ENCODE data around the gene A2M.

A2M gene

GRCh38 chr12:9034095-9034494 lies 81.6 kb downstream of the A2M start:
- no peak overlapping the region for H3K4me3 ChIP-seq (ENCODE audit: low read depth, low read length)
- H3K9me3 ChIP-seq (ENCODE audit: severe bottlenecking) = no peaks in the 10 kb centered on the region
- H3K27ac ChIP-seq = no peak overlapping the region
- DNase-seq = no peak
- H3K36me3 ChIP-seq = no peaks in the 10 kb centered on the region
- no peak for TF ChIP-seq CTCF (IDR thresholded peaks at IDR 0.05; ENCODE audit: low read depth, low read length)
- H3K27me3 ChIP-seq (ENCODE audit: insufficient read depth, low read depth, severe bottlenecking) = no peaks in the 10 kb centered on the region

GRCh38 chr12:9033265-9033887 lies 82.3 kb downstream of the A2M start:
- no peaks in the 10 kb centered on the region for H3K27me3 ChIP-seq (ENCODE audit: insufficient read depth, low read depth, severe bottlenecking)
- TF ChIP-seq CTCF (IDR thresholded peaks at IDR 0.05; ENCODE audit: low read depth, low read length) = no peak
- H3K4me3 ChIP-seq (ENCODE audit: low read depth, low read length) = no peak overlapping the region
- DNase-seq = no peak
- H3K36me3 ChIP-seq = no peaks in the 10 kb centered on the region
- H3K27ac ChIP-seq = no peak overlapping the region
- no peaks in the 10 kb centered on the region for H3K9me3 ChIP-seq (ENCODE audit: severe bottlenecking)

GRCh38 chr12:9032202-9032964 lies 83.3 kb downstream of the A2M start:
- no peak overlapping the region for H3K27ac ChIP-seq

GRCh38 chr12:9030776-9031175 lies 84.9 kb downstream of the A2M start:
- H3K27ac ChIP-seq = no peak overlapping the region
- H3K4me3 ChIP-seq (ENCODE audit: low read depth, low read length) = no peak overlapping the region
- no peak for TF ChIP-seq CTCF (IDR thresholded peaks at IDR 0.05; ENCODE audit: low read depth, low read length)
- no peak for DNase-seq
- no peaks in the 10 kb centered on the region for H3K27me3 ChIP-seq (ENCODE audit: insufficient read depth, low read depth, severe bottlenecking)
- no peaks in the 10 kb centered on the region for H3K36me3 ChIP-seq
- H3K9me3 ChIP-seq (ENCODE audit: severe bottlenecking) = no peaks in the 10 kb centered on the region

More at GRCh38 chr12:9032202-9032964, 83.3 kb downstream of the A2M start:
- Histone ChIP-seq H3K4me3 (ENCODE audit: low read depth, low read length) (no peak overlapping the region), H3K27me3 (ENCODE audit: insufficient read depth, low read depth, severe bottlenecking) (no peaks in the 10 kb centered on the region), H3K36me3 (no peaks in the 10 kb centered on the region), H3K9me3 (ENCODE audit: severe bottlenecking) (no peaks in the 10 kb centered on the region)
- no peak for DNase-seq
- no peak for TF ChIP-seq CTCF (IDR thresholded peaks at IDR 0.05; ENCODE audit: low read depth, low read length)

GRCh38 chr12:9027161-9028059 lies 88.3 kb downstream of the A2M start:
- no peak for DNase-seq
- no peak overlapping the region for H3K27ac ChIP-seq
- H3K4me3 ChIP-seq (ENCODE audit: low read depth, low read length) = no peak overlapping the region
- H3K27me3 ChIP-seq (ENCODE audit: insufficient read depth, low read depth, severe bottlenecking) = no peaks in the 10 kb centered on the region
- no peaks in the 10 kb centered on the region for H3K9me3 ChIP-seq (ENCODE audit: severe bottlenecking)
- TF ChIP-seq CTCF (IDR thresholded peaks at IDR 0.05; ENCODE audit: low read depth, low read length) = no peak
- H3K36me3 ChIP-seq = no peaks in the 10 kb centered on the region

All from WERI-Rb-1 (cell line).